HepG2 (cell line): ENCODE measurements around the gene CEBPB. TPM values are rescaled to one million over a fixed set of nuclear protein-coding genes. Genes with fewer than 3 reads are reported as not detected.
A peak's percentile ranks its signal among the peaks of the same experiment; 100 is the strongest.

Experiments
- AGO2 ChIP-seq: fragments of 200-400 bp; formaldehyde crosslinking; optimal IDR thresholded peaks from 2 replicates; pipeline ENCODE3; 2017; ENCODE audit warnings: mild to moderate bottlenecking, low read depth, low read length, moderate library complexity
- EED ChIP-seq: sonication (generic); formaldehyde crosslinking; IDR thresholded peaks from 2 replicates; pipeline ENCODE4 v1.5.0; 2020; ENCODE audit warnings: mild to moderate bottlenecking, missing genetic modification reagents
- FOXM1 ChIP-seq: sonication (generic); formaldehyde crosslinking; IDR thresholded peaks from 2 replicates; pipeline ENCODE4 v1.5.0; 2020; ENCODE audit warnings: missing genetic modification reagents
- HOXA9 ChIP-seq: sonication (generic); formaldehyde crosslinking; IDR thresholded peaks from 2 replicates; pipeline ENCODE4 v1.8.1; 2022; ENCODE audit warnings: missing genetic modification reagents, mild to moderate bottlenecking, moderate library complexity, borderline replicate concordance
- NCOA2 ChIP-seq: sonication (generic); formaldehyde crosslinking; IDR thresholded peaks from 2 replicates; pipeline ENCODE4 v1.8.0; 2022; ENCODE audit warnings: inconsistent platforms
- SAFB2 ChIP-seq: sonication (generic); formaldehyde crosslinking; IDR thresholded peaks from 2 replicates; pipeline ENCODE4 v1.5.1; 2020; ENCODE audit warnings: missing genetic modification reagents, low read depth, mild to moderate bottlenecking, borderline replicate concordance
- SIX1 ChIP-seq: sonication (generic); formaldehyde crosslinking; IDR thresholded peaks from 2 replicates; pipeline ENCODE4 v1.4.0; 2020; ENCODE audit warnings: missing genetic modification reagents, borderline replicate concordance
- ZFP37 ChIP-seq: sonication (generic); formaldehyde crosslinking; IDR thresholded peaks from 2 replicates; pipeline ENCODE4 v1.4.0; 2020; ENCODE audit warnings: missing genetic modification reagents, borderline replicate concordance
- ZNF142 ChIP-seq: sonication (generic); formaldehyde crosslinking; IDR thresholded peaks from 2 replicates; pipeline ENCODE4 v1.4.0; 2020; ENCODE audit warnings: missing genetic modification reagents
- ZNF24 ChIP-seq: fragments of 450-650 bp; IDR thresholded peaks from 2 replicates; pipeline ENCODE4 v1.6.1; 2017; ENCODE audit warnings: antibody characterized with exemption, mild to moderate bottlenecking
- ZNF577 ChIP-seq: sonication (generic); formaldehyde crosslinking; IDR thresholded peaks from 2 replicates; pipeline ENCODE4 v1.4.0; 2020; ENCODE audit warnings: mild to moderate bottlenecking, low read depth, missing genetic modification reagents, borderline replicate concordance
- ZNF83 ChIP-seq: sonication (generic); formaldehyde crosslinking; IDR thresholded peaks from 2 replicates; pipeline ENCODE4 v1.4.0; 2020; ENCODE audit warnings: missing genetic modification reagents, mild to moderate bottlenecking, borderline replicate concordance
- polyA plus RNA-seq, 8 experiments: library from polyadenylated mRNA; depleted of rRNA in 3 of 8; stranded (reverse) in 7 of 8; unstranded in 1 of 8; fragments of >200 nt; fragmentation: Illumina TruSeq in 4 of 8; extraction: Trizol in 4 of 8; gene quantifications; 2 replicates each; pipeline versions ENCODE4 v1.2.1 to v1.2.3, GENCODE V29; 2011 to 2016; ENCODE audit warnings: low read depth in 4 of 8, missing spikeins in 1 of 8, mixed read lengths in 1 of 8; ENCODE audit not compliant: insufficient read depth in 1 of 8
- total RNA-seq, 5 experiments: library from RNA; depleted of rRNA; stranded (reverse); fragments of >200 nt; fragmentation: Illumina TruSeq; extraction: Trizol; gene quantifications; 2 replicates each; pipeline ENCODE4 v1.2.3, GENCODE V29; 2016; ENCODE audit warnings: low read depth in 1 of 5
- TF ChIP-seq, protein P1 (sequence below), 2 experiments: IDR thresholded peaks; 2 replicates each; pipeline ENCODE4 v1.6.1; 2011 to 2012; ENCODE audit warnings: low read length in 2 of 2, borderline replicate concordance in 1 of 2, low read depth in 1 of 2, mild to moderate bottlenecking in 1 of 2, moderate library complexity in 1 of 2
- TF ChIP-seq, protein P2 (sequence below): sonication (generic); formaldehyde crosslinking; IDR thresholded peaks from 2 replicates; pipeline ENCODE4 v1.4.0; 2020; ENCODE audit warnings: missing genetic modification reagents, borderline replicate concordance

Gene CEBPB
- total and polyA plus RNA-seq, 2 of the 13 experiments (the other 11 are each of a cell fraction or from before 2014, with no cell fraction given) = 18.5 to 28.2 TPM

DNA sequence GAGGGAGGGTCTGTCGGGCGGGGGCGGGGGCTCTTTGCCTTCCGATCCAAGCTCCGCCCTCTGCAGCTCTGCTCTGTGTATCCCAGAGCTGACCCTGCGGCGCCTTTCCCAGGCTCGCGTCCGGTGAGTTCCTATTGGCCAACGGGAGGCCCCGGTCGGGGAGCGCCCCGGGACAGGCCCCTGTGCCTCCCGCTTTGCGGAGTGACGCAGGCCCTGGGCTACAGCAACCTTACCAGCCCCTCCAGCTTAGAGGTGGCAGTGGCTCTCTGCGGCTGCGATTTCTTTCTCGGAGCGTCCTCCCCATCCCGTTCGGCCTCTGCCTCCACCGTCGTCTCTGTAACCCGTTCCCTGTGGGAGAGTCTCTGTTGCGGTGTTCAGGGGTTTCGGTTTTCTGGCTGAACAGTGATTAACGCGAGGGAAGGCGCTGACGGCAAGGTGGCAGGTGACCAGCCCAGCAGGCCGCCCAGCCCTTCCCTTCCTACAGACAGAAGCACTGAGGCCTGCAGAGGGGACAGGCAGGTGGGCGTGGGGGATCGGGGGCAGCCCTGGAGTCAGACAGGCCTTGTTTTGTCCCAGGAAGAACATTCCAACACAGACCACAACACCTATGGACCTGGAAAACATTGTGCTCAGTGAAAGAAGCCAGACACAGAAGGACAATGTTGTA lies 18.1 kb upstream of the CEBPB start (continued):
- TF ChIP-seq, protein P1, sequence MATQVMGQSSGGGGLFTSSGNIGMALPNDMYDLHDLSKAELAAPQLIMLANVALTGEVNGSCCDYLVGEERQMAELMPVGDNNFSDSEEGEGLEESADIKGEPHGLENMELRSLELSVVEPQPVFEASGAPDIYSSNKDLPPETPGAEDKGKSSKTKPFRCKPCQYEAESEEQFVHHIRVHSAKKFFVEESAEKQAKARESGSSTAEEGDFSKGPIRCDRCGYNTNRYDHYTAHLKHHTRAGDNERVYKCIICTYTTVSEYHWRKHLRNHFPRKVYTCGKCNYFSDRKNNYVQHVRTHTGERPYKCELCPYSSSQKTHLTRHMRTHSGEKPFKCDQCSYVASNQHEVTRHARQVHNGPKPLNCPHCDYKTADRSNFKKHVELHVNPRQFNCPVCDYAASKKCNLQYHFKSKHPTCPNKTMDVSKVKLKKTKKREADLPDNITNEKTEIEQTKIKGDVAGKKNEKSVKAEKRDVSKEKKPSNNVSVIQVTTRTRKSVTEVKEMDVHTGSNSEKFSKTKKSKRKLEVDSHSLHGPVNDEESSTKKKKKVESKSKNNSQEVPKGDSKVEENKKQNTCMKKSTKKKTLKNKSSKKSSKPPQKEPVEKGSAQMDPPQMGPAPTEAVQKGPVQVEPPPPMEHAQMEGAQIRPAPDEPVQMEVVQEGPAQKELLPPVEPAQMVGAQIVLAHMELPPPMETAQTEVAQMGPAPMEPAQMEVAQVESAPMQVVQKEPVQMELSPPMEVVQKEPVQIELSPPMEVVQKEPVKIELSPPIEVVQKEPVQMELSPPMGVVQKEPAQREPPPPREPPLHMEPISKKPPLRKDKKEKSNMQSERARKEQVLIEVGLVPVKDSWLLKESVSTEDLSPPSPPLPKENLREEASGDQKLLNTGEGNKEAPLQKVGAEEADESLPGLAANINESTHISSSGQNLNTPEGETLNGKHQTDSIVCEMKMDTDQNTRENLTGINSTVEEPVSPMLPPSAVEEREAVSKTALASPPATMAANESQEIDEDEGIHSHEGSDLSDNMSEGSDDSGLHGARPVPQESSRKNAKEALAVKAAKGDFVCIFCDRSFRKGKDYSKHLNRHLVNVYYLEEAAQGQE (IDR thresholded peaks at IDR 0.05; ENCODE audit: borderline replicate concordance in 1 of 2, low read depth in 1 of 2, low read length in 2 of 2) = 0 out of 4 replicates have a peak, but pooled peaks of 1 of the 2 experiments have one; percentile 3
- peak; percentile 78 for TF ChIP-seq NCOA2 (CRISPR knock-in tag)
- TF ChIP-seq, protein P2, sequence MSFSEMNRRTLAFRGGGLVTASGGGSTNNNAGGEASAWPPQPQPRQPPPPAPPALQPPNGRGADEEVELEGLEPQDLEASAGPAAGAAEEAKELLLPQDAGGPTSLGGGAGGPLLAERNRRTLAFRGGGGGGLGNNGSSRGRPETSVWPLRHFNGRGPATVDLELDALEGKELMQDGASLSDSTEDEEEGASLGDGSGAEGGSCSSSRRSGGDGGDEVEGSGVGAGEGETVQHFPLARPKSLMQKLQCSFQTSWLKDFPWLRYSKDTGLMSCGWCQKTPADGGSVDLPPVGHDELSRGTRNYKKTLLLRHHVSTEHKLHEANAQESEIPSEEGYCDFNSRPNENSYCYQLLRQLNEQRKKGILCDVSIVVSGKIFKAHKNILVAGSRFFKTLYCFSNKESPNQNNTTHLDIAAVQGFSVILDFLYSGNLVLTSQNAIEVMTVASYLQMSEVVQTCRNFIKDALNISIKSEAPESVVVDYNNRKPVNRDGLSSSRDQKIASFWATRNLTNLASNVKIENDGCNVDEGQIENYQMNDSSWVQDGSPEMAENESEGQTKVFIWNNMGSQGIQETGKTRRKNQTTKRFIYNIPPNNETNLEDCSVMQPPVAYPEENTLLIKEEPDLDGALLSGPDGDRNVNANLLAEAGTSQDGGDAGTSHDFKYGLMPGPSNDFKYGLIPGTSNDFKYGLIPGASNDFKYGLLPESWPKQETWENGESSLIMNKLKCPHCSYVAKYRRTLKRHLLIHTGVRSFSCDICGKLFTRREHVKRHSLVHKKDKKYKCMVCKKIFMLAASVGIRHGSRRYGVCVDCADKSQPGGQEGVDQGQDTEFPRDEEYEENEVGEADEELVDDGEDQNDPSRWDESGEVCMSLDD (CRISPR knock-in tag) = peak; percentile 65; the same call in 1 of the 2 replicates
- TF ChIP-seq SAFB2 = no peak; the same call in 1 of the 2 replicates
- peak; percentile 98 for TF ChIP-seq EED
- TF ChIP-seq FOXM1 = no peak
- peak; percentile 95 for TF ChIP-seq ZNF142
- TF ChIP-seq ZNF83 (CRISPR knock-in tag) = peak; percentile 94; the same call in 1 of the 2 replicates
- TF ChIP-seq ZFP37 (CRISPR knock-in tag) = peak; percentile 75; the same call in 1 of the 2 replicates
- TF ChIP-seq ZNF24 = no peak
- TF ChIP-seq SIX1 (CRISPR knock-in tag) = no peak; the same call in 1 of the 2 replicates
- peak; percentile 38 for TF ChIP-seq AGO2
- no peak for TF ChIP-seq ZNF577 (CRISPR knock-in tag)
- no peak for TF ChIP-seq HOXA9 (CRISPR knock-in tag)
